Peyer's patch (tissue), 4 donors: ENCODE data around the gene PPP5C.

Experiments
- POLR2A ChIP-seq, 2 donors: fragments of 450-650 bp; IDR thresholded peaks; one replicate each; pipeline ENCODE4 v1.5.1; 2017; ENCODE audit warnings: antibody characterized with exemption in 2 of 2, mild to moderate bottlenecking in 2 of 2, moderate library complexity in 2 of 2
- TF ChIP-seq, protein P1 (sequence below), 6 experiments: fragments of 450-650 bp in 4 of 6; fragments of 200-600 bp in 2 of 6; sonication (generic) in 1 of 6; IDR thresholded peaks; one replicate each; pipeline ENCODE4 v1.5.1; 2017 to 2019; ENCODE audit warnings: antibody characterized with exemption in 6 of 6, mild to moderate bottlenecking in 3 of 6, moderate library complexity in 1 of 6

DNA sequence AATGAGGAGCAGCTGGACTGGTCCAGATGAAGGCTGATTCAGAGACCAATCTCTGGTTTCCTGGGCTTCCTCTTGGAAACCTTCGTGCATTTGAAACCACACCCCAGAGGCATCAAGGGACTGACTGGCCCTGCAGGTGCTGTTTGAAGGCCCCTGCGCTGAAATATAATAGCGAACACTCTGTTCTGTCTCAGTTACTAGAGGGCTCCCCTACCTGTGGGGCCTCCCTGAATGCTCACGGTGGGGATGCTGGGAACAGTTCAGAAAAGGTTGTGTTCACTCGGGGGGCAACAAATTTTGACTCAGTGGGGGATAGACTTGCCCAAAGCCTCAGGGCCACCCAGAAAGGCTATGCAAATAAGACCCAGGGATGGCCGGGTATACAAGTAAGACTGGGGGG is 60.1 kb downstream of the PPP5C start:
- TF ChIP-seq, protein P1, sequence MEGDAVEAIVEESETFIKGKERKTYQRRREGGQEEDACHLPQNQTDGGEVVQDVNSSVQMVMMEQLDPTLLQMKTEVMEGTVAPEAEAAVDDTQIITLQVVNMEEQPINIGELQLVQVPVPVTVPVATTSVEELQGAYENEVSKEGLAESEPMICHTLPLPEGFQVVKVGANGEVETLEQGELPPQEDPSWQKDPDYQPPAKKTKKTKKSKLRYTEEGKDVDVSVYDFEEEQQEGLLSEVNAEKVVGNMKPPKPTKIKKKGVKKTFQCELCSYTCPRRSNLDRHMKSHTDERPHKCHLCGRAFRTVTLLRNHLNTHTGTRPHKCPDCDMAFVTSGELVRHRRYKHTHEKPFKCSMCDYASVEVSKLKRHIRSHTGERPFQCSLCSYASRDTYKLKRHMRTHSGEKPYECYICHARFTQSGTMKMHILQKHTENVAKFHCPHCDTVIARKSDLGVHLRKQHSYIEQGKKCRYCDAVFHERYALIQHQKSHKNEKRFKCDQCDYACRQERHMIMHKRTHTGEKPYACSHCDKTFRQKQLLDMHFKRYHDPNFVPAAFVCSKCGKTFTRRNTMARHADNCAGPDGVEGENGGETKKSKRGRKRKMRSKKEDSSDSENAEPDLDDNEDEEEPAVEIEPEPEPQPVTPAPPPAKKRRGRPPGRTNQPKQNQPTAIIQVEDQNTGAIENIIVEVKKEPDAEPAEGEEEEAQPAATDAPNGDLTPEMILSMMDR (IDR thresholded peaks at IDR 0.05), result no peak
- no peak for TF ChIP-seq POLR2A (IDR thresholded peaks at IDR 0.05)
